Activated CD4-positive, alpha-beta T cell treated with anti-CD3 and anti-CD28 coated beads for 4 hours (primary cell): ENCODE results near the gene SPDL1.

ENCODE experiments used
- DNase-seq, 2 donors: peaks; one replicate each; pipeline ENCODE4 v3.0.0-alpha.2; 2020

Gene SPDL1

GRCh38 chr5:169634606-169635005, 51.0 kb downstream of the SPDL1 start:
- no peak for DNase-seq

DNA sequence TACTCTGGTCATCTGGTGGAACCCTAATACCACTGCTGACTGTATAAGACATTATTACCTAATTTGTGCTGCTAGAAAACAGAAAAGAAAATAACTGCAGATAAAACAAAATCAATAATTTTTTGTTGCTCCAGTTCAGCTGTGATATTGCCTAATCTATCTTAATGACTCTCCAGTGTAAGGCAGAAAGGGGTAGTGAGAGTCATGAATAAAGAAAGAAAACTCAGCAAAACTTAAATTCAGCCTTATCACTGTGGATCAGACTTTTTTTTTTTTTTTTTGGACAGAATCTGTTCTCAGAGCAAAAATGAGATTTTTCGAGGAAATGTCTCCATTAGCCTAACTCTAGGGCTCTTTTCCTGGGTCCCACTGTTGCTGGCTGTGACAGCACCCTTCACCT, 52.4 kb downstream of the SPDL1 start:
- no peak for DNase-seq

GRCh38 chr5:169636477-169637084, 53.0 kb downstream of the SPDL1 start:
- DNase-seq, result no peak

DNA sequence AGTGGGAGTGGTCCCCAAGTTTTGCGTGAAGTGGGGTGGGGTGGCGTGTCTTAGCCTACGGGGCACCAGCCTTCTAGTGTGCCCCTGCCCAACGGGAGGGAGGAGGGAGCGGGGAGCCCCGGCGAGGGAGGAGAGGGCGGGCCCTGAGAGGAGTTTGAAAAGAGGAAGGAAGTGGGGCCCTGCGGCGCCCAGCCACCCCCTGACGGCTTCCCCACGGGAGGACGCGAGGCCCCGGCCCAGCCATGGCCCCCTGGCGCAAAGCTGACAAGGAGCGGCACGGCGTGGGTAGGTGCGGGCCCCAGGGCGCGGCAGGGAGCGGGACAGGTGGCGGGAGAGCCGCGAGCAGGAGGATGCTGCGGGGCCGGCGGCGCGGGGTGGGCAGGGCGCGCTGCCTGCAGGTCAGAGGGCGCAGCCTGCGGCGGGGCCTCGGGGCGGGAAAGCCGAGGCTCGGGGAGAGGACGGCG, 53.5 kb downstream of the SPDL1 start, which contains the start of gene DOCK2:
Gene DOCK2 (plus strand): TSS at position 191 of the 464 bp plus-strand sequence. CDS start 52 bp downstream, at position 243.
- DNase-seq, result peak; percentile 59 to 63

- peak; percentile 65 to 68 for DNase-seq
These were observed 54.1 kb downstream of the SPDL1 start for GRCh38 chr5:169637549-169638121.

DNA sequence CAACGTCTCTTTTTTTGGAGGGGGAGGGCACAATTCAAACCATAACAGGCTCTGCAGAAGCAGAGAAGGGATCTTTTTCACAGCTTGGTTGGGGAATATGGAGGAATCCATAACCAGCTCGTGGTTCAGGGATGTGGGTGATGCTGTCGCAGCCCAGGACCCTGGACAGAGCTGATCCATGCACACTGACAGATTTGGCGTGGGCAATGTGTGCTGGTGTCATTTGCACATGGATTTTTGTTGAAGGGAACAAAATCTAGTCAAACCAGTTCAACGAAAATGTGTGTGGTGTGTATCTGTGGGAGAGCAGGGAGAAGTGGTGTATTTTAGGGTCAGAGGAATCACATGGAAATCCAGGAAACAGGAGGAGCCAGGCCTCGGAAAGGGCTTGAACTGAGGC, 57.7 kb downstream of the SPDL1 start:
- DNase-seq, result no peak

DNA sequence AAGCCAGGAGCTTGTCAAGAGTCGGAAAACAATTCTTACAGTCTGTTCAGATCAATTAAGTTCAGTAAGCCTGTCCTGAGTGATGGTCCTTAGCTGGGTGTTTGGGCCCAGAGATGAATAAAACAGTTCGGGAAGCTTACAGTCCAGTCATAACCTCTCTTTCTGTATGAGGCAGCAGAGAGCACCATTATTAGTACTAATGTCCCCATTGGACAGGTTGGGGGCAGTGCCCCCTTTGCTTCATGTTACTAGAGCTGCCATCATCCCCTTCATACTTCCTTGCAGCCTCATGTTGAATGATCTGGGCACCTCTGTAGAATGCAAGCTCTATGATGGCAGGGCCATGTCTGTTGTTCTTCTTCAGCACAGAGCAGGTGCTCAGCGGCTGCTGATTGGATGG, 63.3 kb downstream of the SPDL1 start:
- no peak for DNase-seq

GRCh38 chr5:169647566-169647965, 64.0 kb downstream of the SPDL1 start:
- no peak for DNase-seq

- no peak for DNase-seq
These were observed 65.2 kb downstream of the SPDL1 start for GRCh38 chr5:169648725-169649310.

DNA sequence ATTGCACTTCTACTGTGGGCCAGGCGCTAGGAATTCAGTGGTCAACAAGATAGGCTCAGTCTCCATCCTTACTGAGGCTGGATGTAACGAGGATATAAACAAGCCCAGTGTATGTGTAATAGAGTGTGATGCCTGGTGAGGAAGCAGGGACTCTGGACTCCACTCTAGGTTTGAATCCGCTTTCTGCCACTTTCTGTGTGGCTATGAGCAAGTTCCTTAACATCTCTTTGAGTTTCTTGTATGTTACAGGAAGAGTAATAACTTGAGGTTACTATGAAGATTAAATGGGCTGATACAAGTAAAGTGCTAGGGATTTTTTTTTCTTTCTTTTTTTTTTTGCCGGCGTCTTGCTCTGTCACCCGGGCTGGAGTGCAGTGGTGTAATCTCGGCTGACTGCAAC, 65.9 kb downstream of the SPDL1 start:
- DNase-seq, result no peak

DNA sequence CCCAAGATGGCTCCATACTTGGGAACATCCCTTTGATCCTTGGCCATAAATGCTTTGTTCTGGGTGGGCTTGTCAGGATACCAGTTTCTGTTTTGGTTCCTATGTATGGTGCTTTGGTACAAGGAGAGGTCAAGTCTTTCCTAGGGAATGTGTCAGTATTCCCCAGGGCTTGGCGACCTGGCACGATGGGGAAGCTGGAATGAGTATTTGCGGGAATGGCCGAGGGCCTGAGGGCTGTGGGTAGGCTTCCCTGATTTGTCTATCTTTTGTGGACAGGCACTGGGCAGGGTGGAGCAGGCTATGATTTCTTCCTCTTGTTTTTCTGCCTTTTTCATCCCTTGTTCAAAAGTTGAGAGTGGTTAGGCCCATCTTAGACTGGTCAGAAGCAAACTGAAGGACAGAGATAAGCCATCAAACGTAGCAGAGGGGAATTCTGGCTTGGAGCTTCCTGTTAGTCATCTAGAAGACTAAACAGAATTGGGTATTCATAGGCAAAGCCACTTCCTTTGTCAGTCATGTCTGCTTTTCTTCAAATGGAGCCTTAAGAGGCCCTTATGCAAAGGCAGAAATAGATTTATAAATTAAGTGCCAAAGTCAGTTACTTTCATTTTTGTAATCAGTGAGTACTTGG, 67.2 kb downstream of the SPDL1 start:
- DNase-seq, result peak in 1 of 2 donors; percentile 14

DNA sequence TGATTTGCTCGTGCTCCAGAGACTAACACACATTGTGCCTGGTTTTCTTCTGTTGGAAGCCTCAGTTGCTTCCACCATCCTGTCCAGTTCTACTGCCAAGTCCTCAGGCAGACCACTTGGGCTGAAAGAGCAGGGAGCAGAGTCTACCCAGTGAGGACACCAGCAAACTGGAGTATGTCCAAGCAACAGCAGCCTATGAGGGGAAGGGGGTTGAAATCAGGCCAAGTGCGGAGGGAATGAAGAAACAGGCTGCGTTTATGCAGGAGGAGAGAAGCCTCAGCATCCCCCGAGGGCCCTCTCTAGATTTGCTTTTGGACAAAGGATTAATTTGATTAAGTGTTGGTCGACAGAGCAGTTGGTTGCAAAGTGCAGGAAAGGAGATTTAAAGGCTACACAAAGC, 68.0 kb downstream of the SPDL1 start:
- no peak for DNase-seq

DNA sequence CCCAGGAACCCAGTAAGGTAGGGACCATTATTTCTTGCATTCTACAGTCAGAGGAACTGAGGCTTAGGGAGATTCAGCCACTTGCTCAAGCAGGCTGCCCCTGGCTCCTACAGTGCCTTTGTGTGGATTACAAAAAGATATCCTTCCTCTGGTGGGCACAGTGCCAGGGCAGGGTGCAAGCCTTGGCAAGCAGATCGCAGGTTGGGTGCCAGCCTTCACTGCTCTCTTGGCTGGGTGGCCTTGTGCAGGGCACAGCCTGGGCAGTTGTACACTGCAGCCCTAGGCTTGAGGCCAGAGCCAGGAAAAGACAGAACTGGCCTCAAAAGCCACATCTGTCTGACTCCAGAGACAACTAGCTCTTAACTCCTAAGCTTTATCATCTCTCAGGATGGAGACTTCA, 68.5 kb downstream of the SPDL1 start:
- DNase-seq, result no peak

DNA sequence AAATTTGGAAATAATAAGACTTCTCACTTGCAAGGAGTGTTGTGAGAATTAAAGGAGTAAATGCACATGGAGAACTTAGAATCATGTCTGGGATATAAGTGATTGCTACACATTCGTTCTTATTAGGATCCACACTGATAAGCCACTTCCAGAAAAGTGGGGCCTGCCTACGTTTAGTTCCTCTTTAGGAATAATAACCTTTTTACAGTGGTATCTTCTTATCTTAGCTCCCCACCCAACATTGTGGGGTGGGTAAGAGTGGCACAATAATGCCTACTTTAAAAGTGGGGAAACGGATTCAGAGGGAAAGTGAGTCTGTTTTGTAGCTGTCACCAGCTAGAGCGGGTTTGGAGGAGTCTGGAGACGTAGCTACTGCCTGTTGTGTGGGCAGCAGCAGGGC, 69.5 kb downstream of the SPDL1 start:
- no peak for DNase-seq
